Right lobe of liver (tissue), 4 donors: ENCODE data around the gene FBXL17.

Experiments
- POLR2A ChIP-seq: fragments of 450-650 bp; IDR thresholded peaks from one replicate; pipeline ENCODE4 v1.6.1; 2017; ENCODE audit warnings: antibody characterized with exemption, mild to moderate bottlenecking
- TF ChIP-seq, protein P1 (sequence below), 4 donors: fragments of 200-600 bp in 3 of 4; fragments of 450-650 bp in 1 of 4; IDR thresholded peaks; one replicate each; pipeline versions ENCODE4 v1.5.1 to v1.8.0; 2016 to 2022; ENCODE audit warnings: antibody characterized with exemption in 4 of 4, mild to moderate bottlenecking in 2 of 4
- donor health status: DM: no; HTN: no; CAD: no.
- donor health status: DM: no; HTN: no; CAD: no.
- donor health status: DM: no; HTN: yes; CAD: no.

DNA sequence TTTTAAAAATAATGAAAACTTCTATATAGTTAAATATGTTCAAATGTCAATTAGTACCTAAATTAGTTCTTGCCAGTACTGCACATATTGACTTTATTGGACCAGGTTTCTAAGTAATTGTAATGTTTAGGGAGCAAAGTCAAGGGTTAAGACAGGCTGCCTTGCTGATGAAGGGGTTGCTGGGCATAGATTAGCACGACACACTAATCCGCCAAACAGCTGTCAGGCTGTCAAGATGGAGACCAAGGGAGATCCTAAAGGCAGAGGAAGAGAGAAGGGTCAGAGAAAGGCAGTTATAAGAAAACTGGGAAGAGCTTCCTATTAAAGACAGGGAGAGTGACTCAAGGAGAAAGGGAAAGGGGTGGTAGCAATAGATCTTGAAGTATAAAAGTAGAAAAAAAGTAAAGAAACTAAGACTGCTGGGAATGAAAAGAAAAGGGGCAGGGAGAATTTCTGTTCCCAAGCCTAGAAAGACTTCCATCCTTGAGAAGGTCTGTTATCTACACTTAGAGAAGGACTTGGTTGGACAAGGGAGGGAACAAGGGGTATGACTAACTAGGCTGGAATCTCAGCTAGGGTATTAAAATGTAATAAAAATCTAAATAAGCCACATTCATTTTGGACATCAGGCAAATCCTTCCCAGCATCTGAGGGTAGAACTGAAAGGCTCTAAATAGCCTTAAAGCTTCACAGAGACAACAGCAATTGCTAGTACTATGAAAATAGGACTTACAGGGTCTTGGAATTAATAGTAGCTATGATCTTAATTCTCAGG is 188.7 kb downstream of the FBXL17 start:
- TF ChIP-seq, protein P1, sequence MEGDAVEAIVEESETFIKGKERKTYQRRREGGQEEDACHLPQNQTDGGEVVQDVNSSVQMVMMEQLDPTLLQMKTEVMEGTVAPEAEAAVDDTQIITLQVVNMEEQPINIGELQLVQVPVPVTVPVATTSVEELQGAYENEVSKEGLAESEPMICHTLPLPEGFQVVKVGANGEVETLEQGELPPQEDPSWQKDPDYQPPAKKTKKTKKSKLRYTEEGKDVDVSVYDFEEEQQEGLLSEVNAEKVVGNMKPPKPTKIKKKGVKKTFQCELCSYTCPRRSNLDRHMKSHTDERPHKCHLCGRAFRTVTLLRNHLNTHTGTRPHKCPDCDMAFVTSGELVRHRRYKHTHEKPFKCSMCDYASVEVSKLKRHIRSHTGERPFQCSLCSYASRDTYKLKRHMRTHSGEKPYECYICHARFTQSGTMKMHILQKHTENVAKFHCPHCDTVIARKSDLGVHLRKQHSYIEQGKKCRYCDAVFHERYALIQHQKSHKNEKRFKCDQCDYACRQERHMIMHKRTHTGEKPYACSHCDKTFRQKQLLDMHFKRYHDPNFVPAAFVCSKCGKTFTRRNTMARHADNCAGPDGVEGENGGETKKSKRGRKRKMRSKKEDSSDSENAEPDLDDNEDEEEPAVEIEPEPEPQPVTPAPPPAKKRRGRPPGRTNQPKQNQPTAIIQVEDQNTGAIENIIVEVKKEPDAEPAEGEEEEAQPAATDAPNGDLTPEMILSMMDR (IDR thresholded peaks at IDR 0.05): no peak
- TF ChIP-seq POLR2A: no peak
